ENCODE results near the gene WIPI1. TPM values are rescaled to one million over a fixed set of nuclear protein-coding genes. Genes with fewer than 3 reads are reported as not detected.

The WIPI1 gene
- total RNA-seq, 6 experiments from 2014 or later = 62.6 to 90.9 (median 84.9) TPM

GRCh38 chr17:68482576-68483041 lies 25.3 kb upstream of the WIPI1 start:
- Mint-ChIP-seq H3K27me3 (ENCODE audit: insufficient read depth) (peaks cover 9% of the 10 kb centered on the region), H3K9me3 (no peaks in the 10 kb centered on the region), H3K4me3 (no peak overlapping the region)

GRCh38 chr17:68480885-68481284 lies 23.6 kb upstream of the WIPI1 start:
- H3K4me1 Mint-ChIP-seq (ENCODE audit: low read depth) = no peaks in the 10 kb centered on the region

More at GRCh38 chr17:68482576-68483041, 25.3 kb upstream of the WIPI1 start:
- Mint-ChIP-seq H3K27ac (no peak overlapping the region), H3K36me3 (ENCODE audit: low read depth) (no peaks in the 10 kb centered on the region), H3K4me1 (ENCODE audit: low read depth) (no peaks in the 10 kb centered on the region)
- TF ChIP-seq, protein P1, sequence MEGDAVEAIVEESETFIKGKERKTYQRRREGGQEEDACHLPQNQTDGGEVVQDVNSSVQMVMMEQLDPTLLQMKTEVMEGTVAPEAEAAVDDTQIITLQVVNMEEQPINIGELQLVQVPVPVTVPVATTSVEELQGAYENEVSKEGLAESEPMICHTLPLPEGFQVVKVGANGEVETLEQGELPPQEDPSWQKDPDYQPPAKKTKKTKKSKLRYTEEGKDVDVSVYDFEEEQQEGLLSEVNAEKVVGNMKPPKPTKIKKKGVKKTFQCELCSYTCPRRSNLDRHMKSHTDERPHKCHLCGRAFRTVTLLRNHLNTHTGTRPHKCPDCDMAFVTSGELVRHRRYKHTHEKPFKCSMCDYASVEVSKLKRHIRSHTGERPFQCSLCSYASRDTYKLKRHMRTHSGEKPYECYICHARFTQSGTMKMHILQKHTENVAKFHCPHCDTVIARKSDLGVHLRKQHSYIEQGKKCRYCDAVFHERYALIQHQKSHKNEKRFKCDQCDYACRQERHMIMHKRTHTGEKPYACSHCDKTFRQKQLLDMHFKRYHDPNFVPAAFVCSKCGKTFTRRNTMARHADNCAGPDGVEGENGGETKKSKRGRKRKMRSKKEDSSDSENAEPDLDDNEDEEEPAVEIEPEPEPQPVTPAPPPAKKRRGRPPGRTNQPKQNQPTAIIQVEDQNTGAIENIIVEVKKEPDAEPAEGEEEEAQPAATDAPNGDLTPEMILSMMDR (IDR thresholded peaks at IDR 0.05) = no peak
- no peak for DNase-seq

DNA sequence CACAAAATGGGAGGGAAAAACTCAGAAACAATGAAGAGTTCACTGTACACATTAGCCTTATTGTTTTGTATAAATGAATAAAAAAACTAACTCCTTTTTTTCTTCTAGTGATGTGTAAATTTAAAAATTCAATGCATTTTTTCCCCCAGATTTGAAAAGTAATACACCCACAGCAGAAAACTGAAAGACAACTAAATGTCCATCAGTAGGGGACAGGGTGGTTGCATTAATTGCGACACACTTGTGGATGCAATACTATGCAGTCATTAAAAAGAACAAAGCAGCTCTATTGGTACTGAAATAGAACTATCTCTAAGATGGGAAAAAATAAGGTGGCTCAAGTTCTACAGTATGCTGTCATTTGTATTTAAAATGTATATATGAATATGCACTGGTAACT lies 13.7 kb upstream of the WIPI1 start:
- H3K27ac Mint-ChIP-seq = no peak overlapping the region
- TF ChIP-seq, protein P1 (IDR thresholded peaks at IDR 0.05) = no peak
- DNase-seq = no peak
- H3K9me3 Mint-ChIP-seq = no peaks in the 10 kb centered on the region
- H3K4me3 Mint-ChIP-seq = no peak overlapping the region
- no peaks in the 10 kb centered on the region for H3K36me3 Mint-ChIP-seq (ENCODE audit: low read depth)
- peaks cover 20% of the 10 kb centered on the region for H3K4me1 Mint-ChIP-seq (ENCODE audit: low read depth)
- H3K27me3 Mint-ChIP-seq (ENCODE audit: insufficient read depth) = peaks cover 12% of the 10 kb centered on the region

More at GRCh38 chr17:68480885-68481284, 23.6 kb upstream of the WIPI1 start:
- TF ChIP-seq, protein P1 (IDR thresholded peaks at IDR 0.05) = no peak
- no peaks in the 10 kb centered on the region for H3K36me3 Mint-ChIP-seq (ENCODE audit: low read depth)
- H3K27ac Mint-ChIP-seq = no peak overlapping the region
- H3K4me3 Mint-ChIP-seq = no peak overlapping the region
- H3K9me3 Mint-ChIP-seq = no peaks in the 10 kb centered on the region
- peaks cover 13% of the 10 kb centered on the region for H3K27me3 Mint-ChIP-seq (ENCODE audit: insufficient read depth)
- DNase-seq = no peak

DNA sequence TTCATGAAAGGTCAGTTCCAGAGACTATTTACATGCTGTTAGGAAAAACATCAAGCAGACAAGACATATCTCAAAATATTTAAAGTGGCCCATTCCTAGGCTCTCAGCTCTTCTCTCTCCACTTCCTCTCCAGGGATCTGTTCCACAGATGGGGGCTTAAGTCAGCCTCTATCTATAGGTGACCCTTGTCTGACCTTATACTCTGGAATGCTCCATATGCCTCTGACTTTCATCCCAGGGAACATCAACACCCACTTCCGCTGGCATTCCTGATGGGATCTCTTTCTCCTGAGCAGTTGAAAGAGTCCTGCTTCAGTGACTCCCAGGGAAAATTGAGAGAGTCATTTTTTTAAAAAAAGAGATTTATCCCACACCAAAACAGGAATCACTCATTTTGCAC lies 11.5 kb upstream of the WIPI1 start:
- H3K9me3 Mint-ChIP-seq = no peaks in the 10 kb centered on the region
- H3K27me3 Mint-ChIP-seq (ENCODE audit: insufficient read depth) = peaks cover 10% of the 10 kb centered on the region
- no peaks in the 10 kb centered on the region for H3K36me3 Mint-ChIP-seq (ENCODE audit: low read depth)
- DNase-seq = no peak
- peak overlapping the region; percentile 62; the same call in 1 of the 2 replicates for H3K4me3 Mint-ChIP-seq
- peaks cover 22% of the 10 kb centered on the region for H3K4me1 Mint-ChIP-seq (ENCODE audit: low read depth)
- H3K27ac Mint-ChIP-seq = no peak overlapping the region
- TF ChIP-seq, protein P1 (IDR thresholded peaks at IDR 0.05) = no peak

DNA sequence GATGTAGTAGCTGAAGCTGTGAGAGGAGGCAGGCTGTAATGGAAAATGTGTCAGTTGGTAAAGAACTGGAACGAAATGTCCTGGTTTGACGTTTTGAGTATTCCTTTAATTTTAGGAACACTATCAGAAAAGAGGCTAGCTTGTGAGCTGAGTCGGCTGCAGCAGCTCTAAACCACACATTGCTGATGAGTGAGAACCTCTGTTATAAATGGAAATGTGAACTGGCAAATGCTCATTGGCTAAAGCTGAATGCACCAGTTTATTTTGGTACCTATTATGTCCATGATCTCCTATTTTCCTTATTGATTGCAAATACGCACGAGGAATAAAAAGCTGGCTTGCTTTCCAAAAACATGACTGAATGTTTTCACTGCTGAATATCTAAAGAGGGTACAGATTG lies 11.0 kb upstream of the WIPI1 start:
- H3K27ac Mint-ChIP-seq = no peak overlapping the region
- peak; percentile 13 for DNase-seq
- H3K36me3 Mint-ChIP-seq (ENCODE audit: low read depth) = no peaks in the 10 kb centered on the region
- H3K9me3 Mint-ChIP-seq = no peaks in the 10 kb centered on the region
- peaks cover 10% of the 10 kb centered on the region for H3K27me3 Mint-ChIP-seq (ENCODE audit: insufficient read depth)
- peak overlapping the region; percentile 62; the same call in 1 of the 2 replicates for H3K4me3 Mint-ChIP-seq
- TF ChIP-seq, protein P1 (IDR thresholded peaks at IDR 0.05) = no peak
- H3K4me1 Mint-ChIP-seq (ENCODE audit: low read depth) = peaks cover 22% of the 10 kb centered on the region

Data from HFFc6 (cell line).